Suprapubic skin (tissue), 4 donors: Measurements from ENCODE around the gene SLK.

Experiments
- POLR2A ChIP-seq, 2 donors: fragments of 450-650 bp; IDR thresholded peaks; one replicate each; pipeline ENCODE4 v1.6.1; 2017; ENCODE audit warnings: antibody characterized with exemption in 2 of 2, mild to moderate bottlenecking in 2 of 2, moderate library complexity in 2 of 2
- POLR2AphosphoS5 ChIP-seq, 3 donors: sonication (generic); formaldehyde crosslinking; IDR thresholded peaks; one replicate each; pipeline ENCODE4 v1.6.1; 2017; ENCODE audit warnings: antibody characterized with exemption in 3 of 3
- TF ChIP-seq, protein P1 (sequence below), 2 donors: fragments of 200-600 bp in 1 of 2; fragments of 450-650 bp in 1 of 2; sonication (generic) in 1 of 2; IDR thresholded peaks; one replicate each; pipeline ENCODE4 v1.5.1; 2016 to 2019; ENCODE audit warnings: antibody characterized with exemption in 2 of 2, mild to moderate bottlenecking in 1 of 2, moderate library complexity in 1 of 2

DNA sequence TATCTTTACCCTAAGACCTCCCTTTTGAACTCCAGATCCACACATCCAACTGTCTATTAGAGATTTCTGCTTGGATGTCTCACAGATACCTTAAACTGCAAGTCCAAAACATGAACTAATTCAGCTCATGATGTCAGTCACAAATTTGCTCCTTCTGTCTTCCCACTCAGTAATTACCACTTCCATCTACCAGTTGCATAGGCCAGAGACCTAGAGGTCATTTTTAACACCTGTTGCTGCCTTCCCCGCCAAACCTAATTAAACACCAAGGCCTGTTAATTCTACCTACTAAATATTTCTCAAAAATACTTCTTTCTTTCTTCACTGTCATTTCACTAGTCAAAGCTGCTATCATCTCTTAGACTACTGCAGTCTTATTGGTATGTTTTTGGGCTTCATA, 8.2 kb downstream of the SLK start:
- TF ChIP-seq, protein P1, sequence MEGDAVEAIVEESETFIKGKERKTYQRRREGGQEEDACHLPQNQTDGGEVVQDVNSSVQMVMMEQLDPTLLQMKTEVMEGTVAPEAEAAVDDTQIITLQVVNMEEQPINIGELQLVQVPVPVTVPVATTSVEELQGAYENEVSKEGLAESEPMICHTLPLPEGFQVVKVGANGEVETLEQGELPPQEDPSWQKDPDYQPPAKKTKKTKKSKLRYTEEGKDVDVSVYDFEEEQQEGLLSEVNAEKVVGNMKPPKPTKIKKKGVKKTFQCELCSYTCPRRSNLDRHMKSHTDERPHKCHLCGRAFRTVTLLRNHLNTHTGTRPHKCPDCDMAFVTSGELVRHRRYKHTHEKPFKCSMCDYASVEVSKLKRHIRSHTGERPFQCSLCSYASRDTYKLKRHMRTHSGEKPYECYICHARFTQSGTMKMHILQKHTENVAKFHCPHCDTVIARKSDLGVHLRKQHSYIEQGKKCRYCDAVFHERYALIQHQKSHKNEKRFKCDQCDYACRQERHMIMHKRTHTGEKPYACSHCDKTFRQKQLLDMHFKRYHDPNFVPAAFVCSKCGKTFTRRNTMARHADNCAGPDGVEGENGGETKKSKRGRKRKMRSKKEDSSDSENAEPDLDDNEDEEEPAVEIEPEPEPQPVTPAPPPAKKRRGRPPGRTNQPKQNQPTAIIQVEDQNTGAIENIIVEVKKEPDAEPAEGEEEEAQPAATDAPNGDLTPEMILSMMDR (IDR thresholded peaks at IDR 0.05), result no peak
- TF ChIP-seq POLR2AphosphoS5 (IDR thresholded peaks at IDR 0.05) (no peak), POLR2A (IDR thresholded peaks at IDR 0.05) (no peak)
